Brain microvascular endothelial cell (primary cell): ENCODE data around the gene ATP5PO.

Source experiments
- DNase-seq: peaks from one replicate; pipeline ENCODE4 v3.0.0-alpha.2; 2020
- H3K27ac ChIP-seq: fragments of 250-450 bp; sonication (Bioruptor Pico); 2 replicates; pipeline ENCODE4 v1.5.1; 2020; ENCODE audit warnings: mild to moderate bottlenecking, moderate library complexity
- H3K27me3 ChIP-seq: fragments of 250-450 bp; sonication (Bioruptor Pico); replicated peaks from 2 replicates; pipeline ENCODE4 v1.5.1; 2020; ENCODE audit warnings: mild to moderate bottlenecking
- H3K36me3 ChIP-seq: fragments of 250-450 bp; sonication (Bioruptor Pico); replicated peaks from 2 replicates; pipeline ENCODE4 v1.5.1; 2020; ENCODE audit warnings: mild to moderate bottlenecking
- H3K4me3 ChIP-seq: 2 replicates; pipeline ENCODE4 v1.5.1; 2011; ENCODE audit warnings: low read depth, mild to moderate bottlenecking, control low read depth, low read length, moderate library complexity
- CTCF ChIP-seq: IDR thresholded peaks from 2 replicates; pipeline ENCODE4 v1.5.1; 2011; ENCODE audit warnings: low read depth, mild to moderate bottlenecking, moderate library complexity, low read length, control low read depth, inconsistent platforms; ENCODE audit errors: missing control alignments
- in situ Hi-C: cut with HindIII; loops from 2 replicates; pipeline ENCODE4 v1.10.0; 2017; ENCODE audit warnings: low sequenced_read_pairs, low pct_ligation_motif_present

ATP5PO gene

GRCh38 chr21:33924766-33925100 is 9.1 kb upstream of the ATP5PO start:
- Histone ChIP-seq H3K27ac (no peak overlapping the region), H3K36me3 (no peaks in the 10 kb centered on the region), H3K27me3 (no peaks in the 10 kb centered on the region), H3K4me3 (no peak overlapping the region)
- in situ Hi-C loops, result no loop called here
- no peak for TF ChIP-seq CTCF
- DNase-seq, result no peak

DNA sequence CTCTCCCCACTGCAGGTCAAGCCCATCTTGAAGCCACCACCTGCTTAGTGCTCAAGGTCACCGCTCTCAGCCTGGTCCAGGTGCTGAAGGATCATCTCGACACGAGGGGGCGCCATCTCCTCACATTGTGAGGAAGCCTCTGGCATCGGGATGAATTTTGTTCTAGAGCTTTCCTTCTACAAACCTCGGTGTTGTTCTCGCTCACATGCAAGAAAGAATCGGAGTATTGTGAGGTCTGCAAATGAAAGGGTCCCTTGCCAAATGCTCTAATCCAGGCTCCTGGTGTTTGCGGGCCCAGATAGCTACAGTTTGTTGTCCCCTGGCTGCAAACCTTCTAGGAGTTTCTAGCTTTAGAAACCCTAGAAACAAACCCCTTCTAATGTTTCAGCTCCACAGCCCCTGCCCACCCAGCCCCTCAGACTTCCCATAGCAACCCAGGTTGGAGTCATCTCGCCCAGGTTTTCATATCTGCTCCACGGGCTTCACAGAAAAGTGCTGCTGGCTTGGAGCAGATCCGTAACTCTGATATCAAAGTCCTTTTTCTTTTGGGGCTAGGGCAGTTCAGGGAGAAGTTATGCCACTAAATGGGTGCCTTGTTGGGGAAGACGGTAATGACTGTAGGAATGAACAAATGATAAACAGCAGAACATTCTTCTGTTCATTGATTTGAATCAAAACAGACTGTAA is 8.6 kb upstream of the ATP5PO start:
- peak; percentile 93 for TF ChIP-seq CTCF
- in situ Hi-C loops, result no loop called here
- DNase-seq, result peak; percentile 69
- Histone ChIP-seq H3K27me3 (no peaks in the 10 kb centered on the region), H3K36me3 (no peaks in the 10 kb centered on the region), H3K4me3 (no peak overlapping the region), H3K27ac (no peak overlapping the region)

DNA sequence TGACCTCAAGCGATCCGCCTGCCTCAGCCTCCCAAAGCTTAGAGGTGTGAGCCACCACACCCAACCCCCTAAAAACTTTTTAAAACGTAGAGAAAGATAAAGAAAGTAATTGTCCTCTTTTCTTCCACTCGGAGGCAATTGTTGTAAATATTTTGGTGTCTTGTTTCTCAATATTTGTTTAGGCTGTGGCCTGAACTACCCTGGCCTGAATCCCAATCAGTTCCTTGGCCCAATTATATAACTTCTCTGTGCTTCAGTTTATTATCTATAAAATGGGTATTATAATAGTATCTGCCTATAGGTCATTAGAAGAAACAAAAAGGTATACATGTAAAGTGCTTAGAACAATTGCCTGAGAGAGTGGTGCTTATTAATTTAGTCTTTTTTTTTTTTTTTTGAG is 1.8 kb upstream of the ATP5PO start:
- no peak for TF ChIP-seq CTCF
- DNase-seq, result no peak
- Histone ChIP-seq H3K27me3 (no peaks in the 10 kb centered on the region), H3K36me3 (peaks cover 15% of the 10 kb centered on the region), H3K4me3 (no peak overlapping the region), H3K27ac (no peak overlapping the region)
- in situ Hi-C loops, result no loop called here

GRCh38 chr21:33916200-33916567 is 580 bp upstream of the ATP5PO start:
- Histone ChIP-seq H3K27ac (peak overlapping the region; percentile 15), H3K4me3 (peak overlapping the region; percentile 82), H3K36me3 (peaks cover 24% of the 10 kb centered on the region), H3K27me3 (no peaks in the 10 kb centered on the region)
- no peak for TF ChIP-seq CTCF
- no peak for DNase-seq
- in situ Hi-C loops, result no loop called here

- H3K4me3 ChIP-seq, result no peak overlapping the region
- no peak for TF ChIP-seq CTCF
- H3K27ac ChIP-seq, result no peak overlapping the region
- in situ Hi-C loops, result no loop called here
- peaks cover 36% of the 10 kb centered on the region for H3K36me3 ChIP-seq
- H3K27me3 ChIP-seq, result no peaks in the 10 kb centered on the region
- no peak for DNase-seq
These were observed 1.4 kb downstream of the ATP5PO start for GRCh38 chr21:33914188-33914587.

DNA sequence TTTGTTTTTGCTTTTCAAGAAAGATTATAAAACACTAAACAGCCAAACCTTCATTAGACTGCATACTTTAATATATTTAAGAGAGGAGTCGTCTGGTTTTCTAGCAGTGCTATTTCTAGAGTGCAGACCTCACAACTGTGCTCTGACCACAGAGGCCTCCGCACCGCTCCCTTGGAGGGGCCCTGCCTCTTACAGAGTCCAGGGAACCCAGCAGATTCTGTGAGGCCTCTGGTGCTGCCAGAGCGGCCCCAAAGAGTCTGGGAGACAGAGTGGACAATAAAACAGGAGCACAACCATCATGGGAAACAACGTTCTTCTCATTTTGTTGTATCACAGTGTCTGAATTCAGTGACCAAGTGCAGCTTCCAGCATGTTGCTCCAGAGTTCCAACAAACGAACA is 5.8 kb downstream of the ATP5PO start:
- Histone ChIP-seq H3K36me3 (peaks cover 69% of the 10 kb centered on the region), H3K4me3 (no peak overlapping the region), H3K27ac (no peak overlapping the region), H3K27me3 (no peaks in the 10 kb centered on the region)
- in situ Hi-C loops, result no loop called here
- DNase-seq, result no peak
- no peak for TF ChIP-seq CTCF
